A549 treated with AZD2906 at 1 μM for 4 hours (cell line): ENCODE results near the gene CTSE. TPM values are rescaled to one million over a fixed set of nuclear protein-coding genes. Genes with fewer than 3 reads are reported as not detected.

Experiments used
- total RNA-seq: library from RNA; stranded (reverse); fragments of 200-300 nt; extraction: Qiagen RNA extraction; gene quantifications from 5 replicates; pipeline ENCODE4 v1.2.3, GENCODE V29; 2022

The CTSE gene
- 0.05 to 0.14 TPM (median 0.06 TPM) in 4 of 5 replicates, not detected in the other for total RNA-seq

GRCh38 chr1:206023695-206024094 lies at the start of gene CTSE:
TSS of gene CTSE (minus strand) at chr1:206023895. CDS start at chr1:206023791, 104 bp downstream.

GRCh38 chr1:206052919-206053610 lies 29.4 kb upstream of the CTSE start, which contains the start of gene RHEX:
TSS of gene RHEX (plus strand) at chr1:206053173. CDS start at chr1:206097829, 44,656 bp downstream.

GRCh38 chr1:206002871-206003801 lies 20.6 kb downstream of the CTSE start, which contains the start of gene RAB7B:
TSS of gene RAB7B (minus strand) at chr1:206003395. CDS start at chr1:205994135, 9,260 bp downstream.

Other genes with a start within 250 kb of the CTSE start
- 9.9 to 12.6 TPM (median 11.0 TPM) in 5 replicates for gene RAB29, start 248.4 kb downstream of the CTSE start, total RNA-seq
- gene SLC41A1, start 210.7 kb downstream of the CTSE start, total RNA-seq, result 19.0 to 27.2 TPM (median 19.7 TPM) in 5 replicates
- gene PM20D1, start 173.8 kb downstream of the CTSE start, total RNA-seq, result not detected in 5 replicates
- 0.08 to 0.16 TPM (median 0.14 TPM) in 5 replicates for gene SLC26A9, start 80.4 kb downstream of the CTSE start, total RNA-seq
- gene RAB7B, start 20.5 kb downstream of the CTSE start, total RNA-seq, result 0.91 to 1.6 TPM (median 1.1 TPM) in 5 replicates
- not detected in 5 replicates for gene RHEX, start 29.3 kb upstream of the CTSE start, total RNA-seq
- not detected in 5 replicates for gene AVPR1B, start 93.5 kb upstream of the CTSE start, total RNA-seq
- 9.9 to 10.3 TPM (median 10.2 TPM) in 5 replicates for gene FAM72A, start 178.9 kb upstream of the CTSE start, total RNA-seq
- 25.2 to 30.9 TPM (median 29.9 TPM) in 5 replicates for gene SRGAP2, start 179.6 kb upstream of the CTSE start, total RNA-seq